Measurements from ENCODE around the gene STK38.
"Not testable (repeated sequence)": the region's sequence is repeated elsewhere in the genome, so short reads cannot be mapped to it uniquely, and the experiment has no call there.

Gene STK38

DNA sequence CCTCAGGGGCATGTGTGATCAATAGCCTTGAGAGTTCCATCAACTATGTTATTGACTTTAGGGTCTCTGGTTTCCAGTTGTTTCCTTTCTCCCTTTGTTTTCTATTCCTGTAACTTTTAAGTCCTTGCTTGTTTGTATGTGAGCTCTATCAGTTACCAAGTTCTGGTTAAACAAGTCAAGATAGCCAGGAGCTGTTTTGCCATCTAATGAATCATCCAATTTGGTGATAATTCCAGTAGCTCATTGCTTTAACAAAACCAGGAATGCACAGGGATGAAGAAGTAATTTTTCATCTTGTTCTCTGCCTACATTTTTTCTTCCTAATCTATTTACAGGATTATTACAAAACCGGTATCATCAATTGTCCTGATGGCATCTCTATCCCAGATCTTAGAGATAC, 68.0 kb downstream of the STK38 start:
- DNase-seq = no peak

DNA sequence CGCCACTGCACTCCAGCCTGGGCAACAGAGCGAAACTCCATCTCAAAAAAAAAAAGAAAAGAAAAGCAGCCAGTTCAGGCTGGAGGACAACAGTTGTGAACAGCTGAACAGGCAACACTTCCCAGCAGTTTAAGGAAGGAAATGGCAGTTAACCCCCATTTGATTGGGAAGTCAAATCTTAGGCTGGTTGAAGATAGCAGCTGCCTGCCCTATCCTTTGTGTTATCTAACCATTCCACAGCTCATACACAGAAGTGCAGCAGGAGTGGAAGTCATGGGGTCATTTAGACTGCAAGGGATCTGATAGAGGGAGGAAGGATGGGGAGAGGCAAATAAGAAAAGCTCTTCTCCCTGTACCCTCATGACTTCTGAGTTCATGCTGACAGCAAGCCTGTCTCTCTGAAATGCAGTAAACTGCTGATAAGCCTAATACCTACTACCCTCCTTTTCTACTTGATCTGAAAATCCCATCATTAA, 69.2 kb downstream of the STK38 start:
- no peak for DNase-seq

DNA sequence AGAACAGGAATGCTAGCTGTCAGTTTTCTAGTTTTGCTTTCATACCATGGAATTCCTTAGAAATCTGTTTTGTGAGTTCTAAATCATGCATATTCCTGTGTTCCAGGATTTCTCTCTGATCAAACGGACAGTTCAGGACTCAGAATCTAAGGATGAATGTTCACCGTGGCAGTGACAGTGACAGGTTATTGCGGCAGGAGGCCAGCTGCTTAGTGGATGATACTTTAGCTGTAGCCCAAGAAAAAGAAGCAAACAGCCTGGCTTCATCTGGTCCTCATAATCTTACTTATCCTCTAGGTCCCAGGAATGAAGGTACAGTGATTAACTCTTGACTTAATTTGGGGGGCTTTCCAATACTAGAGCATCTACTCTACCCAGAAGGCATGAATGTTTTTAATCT, 77.3 kb downstream of the STK38 start:
- DNase-seq = no peak

DNA sequence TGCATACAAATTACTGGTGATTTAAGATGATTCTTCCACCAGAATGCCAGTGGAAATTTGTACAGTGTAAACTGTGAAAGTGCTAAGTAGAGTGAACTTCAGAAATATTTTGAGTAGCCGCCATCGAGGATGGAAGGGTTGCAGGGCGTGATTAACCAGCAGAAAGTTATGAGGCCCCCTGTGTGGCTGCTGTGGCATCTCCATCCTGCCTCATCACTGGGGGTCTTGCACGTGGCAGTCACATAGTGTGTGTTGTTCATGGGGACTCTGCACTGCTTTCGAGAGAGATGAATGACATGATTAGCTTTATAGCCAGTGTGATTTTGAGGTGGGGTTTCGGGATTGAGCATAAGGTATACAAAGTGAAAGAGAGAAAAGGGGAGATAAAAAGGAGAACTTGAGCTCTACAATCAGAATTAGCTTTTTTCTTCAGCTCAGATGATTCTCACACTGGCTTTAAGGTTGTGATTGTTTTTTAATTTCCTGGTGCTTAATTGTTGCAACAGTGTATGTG, 78.1 kb downstream of the STK38 start:
- no peak for DNase-seq

DNA sequence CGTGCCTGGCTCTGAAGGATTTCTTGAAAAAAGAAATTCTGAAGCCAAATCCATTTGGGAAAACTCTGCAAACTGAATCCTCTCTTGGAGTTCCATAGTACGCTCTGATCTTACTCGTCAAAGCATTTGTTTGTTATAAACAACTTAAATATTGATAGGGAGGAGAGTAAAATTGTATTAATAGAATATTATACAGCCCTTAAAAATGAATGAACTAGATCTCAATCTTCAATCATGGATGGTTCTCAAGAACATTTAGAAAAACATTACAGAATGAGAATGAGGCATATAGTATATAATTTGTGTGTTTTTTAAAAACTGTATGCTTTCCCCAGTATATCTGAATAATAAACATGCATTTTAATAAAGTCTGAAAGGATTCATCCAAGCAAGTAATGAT, 79.7 kb downstream of the STK38 start:
- no peak for DNase-seq

DNA sequence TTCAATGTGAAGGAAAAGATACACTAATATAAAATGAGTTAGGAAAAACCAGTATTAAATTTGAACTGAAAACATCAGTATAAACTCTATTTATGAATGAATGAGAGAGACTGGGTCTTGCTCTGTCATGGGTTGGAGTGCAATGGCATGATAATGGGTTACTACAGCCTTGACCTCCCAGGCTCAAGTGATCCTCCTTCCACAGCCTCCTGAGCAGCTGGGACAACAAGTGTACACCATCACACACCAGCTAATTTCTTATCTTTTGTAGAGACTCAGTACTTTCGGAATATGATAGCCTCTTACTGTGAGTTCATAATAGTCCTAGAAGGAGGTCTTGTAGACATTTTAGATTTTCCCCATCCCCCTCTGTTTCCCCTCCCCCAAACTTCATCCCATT, 83.0 kb downstream of the STK38 start:
- no peak for DNase-seq

DNA sequence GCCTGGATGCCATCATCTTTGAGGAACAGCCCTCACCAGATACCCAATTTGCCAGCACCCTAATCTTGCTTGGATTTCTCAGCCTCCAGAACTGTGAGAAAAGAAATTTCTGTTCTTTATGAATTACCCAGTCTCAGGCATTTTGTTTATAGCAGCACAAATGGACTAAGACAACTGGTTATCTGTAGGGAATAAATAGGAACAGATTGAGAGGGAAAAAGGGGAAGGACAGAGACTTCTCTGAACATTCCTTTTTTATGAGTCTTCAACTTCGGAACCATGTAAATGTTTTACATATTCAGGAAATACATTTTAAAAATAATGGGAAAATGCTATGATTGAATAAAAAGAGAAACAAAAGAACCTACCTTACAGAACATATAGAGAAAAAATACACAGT, 83.6 kb downstream of the STK38 start:
- peak; percentile 59 for DNase-seq

DNA sequence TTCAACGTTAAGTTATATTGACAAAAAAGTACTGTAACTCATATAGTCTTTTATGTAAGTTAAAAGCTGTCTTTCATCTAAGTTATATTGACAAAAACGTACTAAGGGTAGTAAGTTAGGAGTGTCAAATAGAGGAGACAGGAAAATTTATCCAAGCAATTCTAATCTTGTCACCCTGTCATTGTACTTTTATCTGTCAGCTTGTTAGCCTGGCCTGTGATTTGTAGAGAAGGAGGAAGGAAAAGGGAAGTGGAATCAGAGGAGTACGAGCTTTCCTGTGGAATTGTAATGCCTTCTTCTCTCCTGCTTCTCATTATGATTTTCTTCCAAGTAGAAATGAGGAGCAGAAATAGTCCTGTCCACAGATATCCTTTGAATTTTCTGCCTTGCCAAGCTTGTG, 85.6 kb downstream of the STK38 start:
- DNase-seq = no peak

DNA sequence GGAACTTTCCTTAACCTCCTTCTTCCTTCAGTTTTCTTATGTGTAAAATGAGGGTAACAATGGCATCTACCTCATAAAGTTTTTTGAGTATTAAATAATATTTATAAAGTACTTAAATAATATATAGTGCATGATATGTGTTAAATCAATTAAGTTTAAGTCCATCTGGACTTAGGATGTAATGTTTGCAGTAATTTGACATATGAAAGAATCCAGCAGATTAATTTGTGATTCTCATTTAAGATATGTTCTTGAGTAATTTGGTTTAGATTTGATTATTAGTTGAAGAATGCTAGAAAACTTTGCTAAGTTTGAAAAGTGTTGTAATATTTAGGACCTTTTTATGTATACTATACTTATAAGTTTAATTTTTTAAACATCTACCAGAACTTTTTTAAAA, 86.4 kb downstream of the STK38 start:
- DNase-seq = no peak

DNA sequence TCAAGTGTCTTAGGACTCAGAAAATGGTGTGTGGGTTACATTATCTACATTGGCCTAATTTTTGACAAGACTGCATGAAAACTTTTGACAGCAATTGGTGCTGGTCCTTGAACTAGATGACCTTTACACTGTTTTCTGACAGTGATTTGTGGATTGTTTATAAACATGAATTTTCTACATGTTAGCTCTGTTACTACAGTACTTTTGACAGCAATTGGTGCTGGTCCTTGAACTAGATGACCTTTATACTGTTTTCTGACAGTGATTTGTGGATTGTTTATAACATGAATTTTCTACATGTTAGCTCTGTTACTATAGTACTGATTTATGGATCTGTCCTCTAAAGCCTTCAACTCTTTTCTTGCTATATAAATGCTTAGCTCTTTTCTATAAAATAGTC, 87.8 kb downstream of the STK38 start:
- DNase-seq = no peak

DNA sequence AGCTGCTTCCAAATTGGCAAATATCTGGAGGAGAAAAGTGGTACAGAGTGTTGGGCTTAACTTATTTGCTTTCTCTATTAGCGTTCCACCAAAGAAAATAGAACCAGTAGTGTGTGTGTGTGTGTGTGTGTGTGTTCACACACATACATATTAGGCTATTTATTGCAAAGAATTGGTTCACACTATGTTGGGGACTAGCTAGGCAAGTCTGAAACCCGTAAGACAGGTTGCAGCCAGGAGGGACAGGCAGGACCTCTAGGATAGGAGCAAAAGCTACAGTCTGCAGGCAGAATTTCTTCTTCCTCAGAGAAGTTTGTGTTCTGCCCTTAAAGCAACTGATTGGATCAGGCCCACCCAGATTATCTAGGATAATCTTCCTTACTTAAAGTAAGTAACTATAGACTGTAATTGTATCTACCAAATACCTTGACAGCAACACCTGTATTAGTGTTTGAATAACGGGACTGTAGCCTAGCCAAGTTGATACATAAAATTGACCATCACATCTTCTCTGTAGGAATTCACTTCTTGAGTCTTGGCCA, 91.7 kb downstream of the STK38 start:
- no peak for DNase-seq

DNA sequence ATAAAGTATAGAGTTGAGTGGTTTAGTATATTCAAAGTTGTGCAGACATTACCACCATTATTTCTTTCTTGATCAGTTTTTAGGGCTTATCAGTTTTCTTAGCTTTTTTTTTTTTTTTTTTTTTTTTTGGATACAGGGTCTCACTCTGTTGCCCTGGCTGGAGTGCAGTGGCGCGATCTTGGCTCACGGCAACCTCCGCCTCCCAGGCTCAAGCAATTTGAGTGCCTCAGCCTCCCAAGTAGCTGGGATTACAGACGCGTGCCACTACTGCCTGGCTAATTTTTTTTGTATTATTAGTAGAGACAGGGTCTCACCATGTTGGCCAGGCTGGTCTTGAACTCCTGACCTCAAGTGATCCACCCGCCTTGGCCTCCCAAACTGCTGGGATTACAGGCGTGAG, 94.4 kb downstream of the STK38 start:
- not testable (repeated sequence) for DNase-seq

DNA sequence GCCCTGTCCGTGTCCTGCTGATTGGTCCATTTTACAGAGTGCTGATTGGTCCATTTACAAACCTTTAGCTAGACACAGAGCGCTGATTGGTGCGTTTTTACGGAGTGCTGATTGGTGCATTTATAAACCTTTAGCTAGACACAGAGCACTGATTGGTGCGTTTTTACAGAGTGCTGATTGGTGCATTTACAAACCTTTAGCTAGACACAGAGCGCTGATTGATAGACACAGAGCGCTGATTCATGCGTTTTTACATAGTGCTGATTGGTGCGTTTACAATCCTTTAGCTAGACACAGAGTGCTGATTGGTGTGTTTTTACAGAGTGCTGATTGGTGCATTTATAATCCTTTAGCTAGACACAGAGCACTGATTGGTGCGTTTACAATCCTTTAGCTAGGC, 98.1 kb downstream of the STK38 start:
- not testable (repeated sequence) for DNase-seq

DNA sequence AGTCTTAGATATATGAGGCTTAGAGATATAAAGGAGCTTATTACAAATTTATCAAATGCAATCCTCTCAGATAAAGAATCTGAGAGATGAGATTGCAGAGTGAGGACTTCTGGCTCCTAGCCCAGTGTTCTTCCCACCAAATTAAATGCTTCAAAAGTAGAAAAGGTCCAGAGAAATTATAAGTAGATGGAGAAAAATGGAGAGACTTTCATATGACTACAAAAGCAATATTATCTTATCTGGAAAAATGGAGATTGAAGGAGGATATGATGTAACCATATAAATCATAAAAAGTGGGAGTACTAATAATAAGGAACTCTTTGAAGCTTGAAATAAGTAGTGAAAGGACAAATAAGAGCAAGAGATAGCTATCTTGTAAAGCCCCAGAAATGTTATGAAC, 101.7 kb downstream of the STK38 start:
- DNase-seq = no peak

DNA sequence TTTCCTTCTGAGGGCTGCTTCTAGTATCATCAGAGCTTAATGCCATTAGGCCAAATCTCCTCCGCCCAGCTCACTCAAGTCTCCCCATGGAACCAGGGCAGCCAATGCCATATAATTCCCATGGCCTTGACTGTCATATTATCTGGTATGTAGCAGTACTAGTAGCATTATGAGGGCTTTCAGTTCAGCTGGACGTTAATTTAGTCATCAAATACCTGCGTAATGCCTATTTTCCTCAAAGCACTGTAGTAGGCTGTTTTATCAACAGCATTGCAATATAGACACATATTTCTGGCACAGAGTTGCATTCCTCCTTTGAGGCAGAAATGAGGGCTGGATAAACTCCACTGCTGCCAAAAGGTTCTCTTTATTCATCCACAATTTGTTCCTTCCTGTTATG, 102.8 kb downstream of the STK38 start:
- peak; percentile 74 for DNase-seq
